HG02884 (cell line): ENCODE results near the gene CISD1.

Experiments
- ATAC-seq: cut with Tn5 transposase; IDR thresholded peaks from one replicate; pipeline ENCODE4 v1.9.1; 2021; ENCODE audit warnings: mild to moderate bottlenecking, moderate library complexity; ENCODE audit not compliant: unreplicated experiment

Gene CISD1

GRCh38 chr10:58305821-58306220, 36.9 kb downstream of the CISD1 start:
- no peak for ATAC-seq

GRCh38 chr10:58307676-58308075, 38.7 kb downstream of the CISD1 start:
- ATAC-seq: no peak

GRCh38 chr10:58311026-58311425, 42.1 kb downstream of the CISD1 start:
- ATAC-seq: no peak

GRCh38 chr10:58316874-58317273, 47.9 kb downstream of the CISD1 start:
- no peak for ATAC-seq

GRCh38 chr10:58318346-58318745, 49.4 kb downstream of the CISD1 start:
- no peak for ATAC-seq

GRCh38 chr10:58319599-58319998, 50.6 kb downstream of the CISD1 start:
- ATAC-seq: no peak

GRCh38 chr10:58320351-58321049, 51.5 kb downstream of the CISD1 start:
- no peak for ATAC-seq

- ATAC-seq: peak; percentile 65
Observed at GRCh38 chr10:58322072-58322834, 53.3 kb downstream of the CISD1 start.

- ATAC-seq: peak; percentile 12
Observed at GRCh38 chr10:58322835-58323209, 53.9 kb downstream of the CISD1 start.

- ATAC-seq: no peak
Observed at GRCh38 chr10:58326967-58327381, 58.0 kb downstream of the CISD1 start.

GRCh38 chr10:58328233-58328632, 59.3 kb downstream of the CISD1 start:
- ATAC-seq: no peak

GRCh38 chr10:58330431-58330830, 61.5 kb downstream of the CISD1 start:
- no peak for ATAC-seq

GRCh38 chr10:58331646-58332045, 62.7 kb downstream of the CISD1 start:
- ATAC-seq: no peak

GRCh38 chr10:58334817-58335305, 65.9 kb downstream of the CISD1 start, which contains the start of gene UBE2D1:
Gene UBE2D1, plus strand, starts transcription at chr10:58335006. Its CDS starts 196 bp downstream, at chr10:58335202.
- ATAC-seq: peak; percentile 97

- peak; percentile 33 for ATAC-seq
Observed at GRCh38 chr10:58335306-58336005, 66.5 kb downstream of the CISD1 start.

- ATAC-seq: no peak
Observed at GRCh38 chr10:58336242-58336641, 67.3 kb downstream of the CISD1 start.
